Measurements from ENCODE around the gene KRT76.

KRT76 gene

GRCh38 chr12:52776913-52777395, at the start of gene KRT76:
KRT76 (minus strand) TSS chr12:52777345; CDS start chr12:52777291, 54 bp downstream.
- Histone ChIP-seq H3K4me1 (ENCODE audit: insufficient read depth, low read length) (no peaks in the 10 kb centered on the region), H3K36me3 (ENCODE audit: insufficient read depth, low read length) (no peaks in the 10 kb centered on the region), H3K9ac (ENCODE audit: low read length) (no peak within 1 kb of the TSS), H3K4me3 (ENCODE audit: low read depth in 1 of 2, low read length in 2 of 2) (no peak within 1 kb of the TSS), H3K27ac (ENCODE audit: low read depth, low read length) (no peak within 1 kb of the TSS), H3K9me3 (ENCODE audit: low read length) (no peaks in the 10 kb centered on the region), H3K27me3 (ENCODE audit: control insufficient read depth in 1 of 2, insufficient read depth in 2 of 2, low read length in 2 of 2) (no peaks in the 10 kb centered on the region)

- H3K27ac ChIP-seq (ENCODE audit: low read depth, low read length) = no peak overlapping the region
- no peaks in the 10 kb centered on the region for H3K9me3 ChIP-seq (ENCODE audit: low read length)
- no peaks in the 10 kb centered on the region for H3K36me3 ChIP-seq (ENCODE audit: insufficient read depth, low read length)
- no peaks in the 10 kb centered on the region for H3K4me1 ChIP-seq (ENCODE audit: insufficient read depth, low read length)
- H3K4me3 ChIP-seq (ENCODE audit: low read depth in 1 of 2, low read length in 2 of 2) = no peak overlapping the region
- no peak overlapping the region for H3K9ac ChIP-seq (ENCODE audit: low read length)
- no peaks in the 10 kb centered on the region for H3K27me3 ChIP-seq (ENCODE audit: control insufficient read depth in 1 of 2, insufficient read depth in 2 of 2, low read length in 2 of 2)
Observed at GRCh38 chr12:52825961-52826360, 48.8 kb upstream of the KRT76 start.

DNA sequence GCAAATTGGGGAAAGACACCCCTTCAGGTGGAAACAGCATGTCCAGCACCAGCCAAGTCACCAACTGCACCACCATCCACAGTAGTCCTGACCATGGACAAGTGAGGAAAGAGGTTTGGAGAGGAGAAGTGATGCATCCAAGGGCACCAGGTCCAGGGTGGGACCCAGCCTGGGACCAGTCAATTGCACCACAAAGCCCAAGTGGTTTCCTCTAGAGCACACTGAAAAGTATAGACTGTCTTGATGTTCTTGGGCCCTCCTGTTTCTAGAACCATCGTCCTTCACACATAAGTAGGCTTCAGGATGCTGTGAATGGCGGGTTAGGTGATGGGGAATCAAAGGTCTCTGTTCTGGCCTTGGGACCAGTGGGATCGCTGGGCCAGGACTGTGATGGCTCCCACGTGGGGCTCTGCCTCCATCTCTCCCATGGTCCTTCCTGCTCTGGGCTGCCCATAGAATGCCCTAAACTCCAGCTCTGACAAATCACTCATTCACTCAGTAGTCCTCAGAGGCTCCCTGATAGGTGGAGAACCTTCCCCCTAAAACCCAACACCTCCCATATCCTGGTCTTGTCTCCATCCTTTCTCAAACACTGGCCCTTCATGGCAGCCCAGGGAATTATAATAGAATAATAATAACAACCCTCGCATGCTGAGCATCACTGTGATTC, 47.7 kb upstream of the KRT76 start:
- H3K9me3 ChIP-seq (ENCODE audit: low read length) = no peaks in the 10 kb centered on the region
- no peak overlapping the region for H3K9ac ChIP-seq (ENCODE audit: low read length)
- H3K36me3 ChIP-seq (ENCODE audit: insufficient read depth, low read length) = no peaks in the 10 kb centered on the region
- no peaks in the 10 kb centered on the region for H3K4me1 ChIP-seq (ENCODE audit: insufficient read depth, low read length)
- H3K27me3 ChIP-seq (ENCODE audit: control insufficient read depth in 1 of 2, insufficient read depth in 2 of 2, low read length in 2 of 2) = no peaks in the 10 kb centered on the region
- no peak overlapping the region for H3K27ac ChIP-seq (ENCODE audit: low read depth, low read length)
- H3K4me3 ChIP-seq (ENCODE audit: low read depth in 1 of 2, low read length in 2 of 2) = no peak overlapping the region

GRCh38 chr12:52823761-52824450, 46.8 kb upstream of the KRT76 start:
- Histone ChIP-seq H3K27ac (ENCODE audit: low read depth, low read length) (no peak overlapping the region), H3K27me3 (ENCODE audit: control insufficient read depth in 1 of 2, insufficient read depth in 2 of 2, low read length in 2 of 2) (peaks cover 0 to 2% of the 10 kb centered on the region in 2 donors), H3K36me3 (ENCODE audit: insufficient read depth, low read length) (no peaks in the 10 kb centered on the region), H3K9me3 (ENCODE audit: low read length) (no peaks in the 10 kb centered on the region), H3K4me3 (ENCODE audit: low read depth in 1 of 2, low read length in 2 of 2) (no peak overlapping the region), H3K9ac (ENCODE audit: low read length) (no peak overlapping the region), H3K4me1 (ENCODE audit: insufficient read depth, low read length) (no peaks in the 10 kb centered on the region)

DNA sequence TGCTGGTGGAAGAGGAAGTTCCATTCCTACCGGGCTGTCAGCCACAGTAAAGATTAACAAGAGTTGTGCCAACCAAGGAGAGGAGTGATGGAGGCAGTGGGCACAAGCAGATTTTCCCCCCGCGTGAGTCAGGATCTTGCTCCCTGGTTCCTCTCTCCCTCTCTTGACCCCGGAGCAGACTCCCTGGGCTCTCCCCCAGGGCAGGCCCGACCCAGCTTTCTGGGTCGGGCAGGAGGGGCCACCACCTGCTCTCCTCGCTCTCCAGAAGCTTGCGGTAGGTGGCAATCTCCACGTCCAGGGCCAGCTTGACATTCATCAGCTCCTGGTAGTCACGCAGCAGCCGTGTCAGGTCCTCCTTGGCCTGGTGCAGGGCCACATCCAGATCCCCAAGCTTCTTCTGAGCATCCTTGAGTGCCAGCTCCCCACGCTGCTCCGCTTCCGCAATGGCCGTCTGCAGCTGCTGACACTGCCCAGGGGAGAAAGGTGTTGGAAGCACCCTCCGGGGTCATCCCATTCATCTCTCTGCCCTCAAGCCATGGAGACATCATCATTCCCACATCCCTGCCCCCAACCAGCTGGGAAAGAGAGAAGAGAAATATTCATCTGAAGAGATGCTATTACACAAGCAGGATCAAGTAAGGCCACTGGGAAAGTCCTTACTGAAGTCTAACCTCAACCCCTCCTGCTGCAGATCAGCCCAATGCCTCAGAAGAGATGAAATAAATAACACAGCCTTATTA, 45.8 kb upstream of the KRT76 start:
- no peak overlapping the region for H3K9ac ChIP-seq (ENCODE audit: low read length)
- no peak overlapping the region for H3K4me3 ChIP-seq (ENCODE audit: low read depth in 1 of 2, low read length in 2 of 2)
- H3K27ac ChIP-seq (ENCODE audit: low read depth, low read length) = no peak overlapping the region
- H3K4me1 ChIP-seq (ENCODE audit: insufficient read depth, low read length) = no peaks in the 10 kb centered on the region
- peaks cover 0 to 6% of the 10 kb centered on the region in 2 donors for H3K27me3 ChIP-seq (ENCODE audit: control insufficient read depth in 1 of 2, insufficient read depth in 2 of 2, low read length in 2 of 2)
- H3K9me3 ChIP-seq (ENCODE audit: low read length) = no peaks in the 10 kb centered on the region
- H3K36me3 ChIP-seq (ENCODE audit: insufficient read depth, low read length) = no peaks in the 10 kb centered on the region

GRCh38 chr12:52821826-52822660, 44.9 kb upstream of the KRT76 start:
- peaks cover 0 to 6% of the 10 kb centered on the region in 2 donors for H3K27me3 ChIP-seq (ENCODE audit: control insufficient read depth in 1 of 2, insufficient read depth in 2 of 2, low read length in 2 of 2)
- no peak overlapping the region for H3K4me3 ChIP-seq (ENCODE audit: low read depth in 1 of 2, low read length in 2 of 2)
- H3K4me1 ChIP-seq (ENCODE audit: insufficient read depth, low read length) = no peaks in the 10 kb centered on the region
- H3K27ac ChIP-seq (ENCODE audit: low read depth, low read length) = no peak overlapping the region
- no peak overlapping the region for H3K9ac ChIP-seq (ENCODE audit: low read length)
- no peaks in the 10 kb centered on the region for H3K36me3 ChIP-seq (ENCODE audit: insufficient read depth, low read length)
- H3K9me3 ChIP-seq (ENCODE audit: low read length) = no peaks in the 10 kb centered on the region

DNA sequence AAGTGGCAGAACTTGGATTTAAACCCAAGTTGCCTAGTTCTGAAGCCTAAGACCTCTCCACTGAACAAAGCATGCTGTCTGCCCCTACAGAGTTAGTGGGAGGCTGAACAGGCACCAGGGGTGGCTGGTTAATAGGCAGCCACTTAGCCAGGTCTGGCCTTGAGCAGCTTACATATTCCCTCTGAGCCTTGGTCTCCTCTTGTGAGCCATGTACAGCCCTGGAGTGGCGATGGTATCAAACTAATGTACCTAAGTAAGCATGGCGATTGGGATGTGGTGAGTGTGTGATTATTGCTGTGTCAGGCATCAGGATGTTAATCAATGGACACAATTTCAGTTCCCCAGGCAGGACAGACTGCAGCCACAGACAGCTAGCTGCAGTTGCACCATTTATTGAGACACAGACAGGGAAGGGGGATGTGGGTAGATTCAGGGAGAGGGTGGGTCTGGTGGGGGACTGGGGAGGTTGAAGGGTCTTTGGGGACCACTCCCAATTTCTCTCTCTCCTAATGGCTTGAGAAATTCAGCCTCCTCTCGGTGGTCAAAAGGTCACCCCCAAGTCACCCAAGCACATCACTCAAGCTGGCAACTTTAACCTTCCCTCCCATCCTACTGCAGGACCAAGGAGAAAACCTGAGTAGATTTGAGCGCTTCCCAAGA, 44.1 kb upstream of the KRT76 start:
- Histone ChIP-seq H3K9me3 (ENCODE audit: low read length) (no peaks in the 10 kb centered on the region), H3K27me3 (ENCODE audit: control insufficient read depth in 1 of 2, insufficient read depth in 2 of 2, low read length in 2 of 2) (peaks cover 0 to 6% of the 10 kb centered on the region in 2 donors), H3K4me3 (ENCODE audit: low read depth in 1 of 2, low read length in 2 of 2) (no peak overlapping the region)

DNA sequence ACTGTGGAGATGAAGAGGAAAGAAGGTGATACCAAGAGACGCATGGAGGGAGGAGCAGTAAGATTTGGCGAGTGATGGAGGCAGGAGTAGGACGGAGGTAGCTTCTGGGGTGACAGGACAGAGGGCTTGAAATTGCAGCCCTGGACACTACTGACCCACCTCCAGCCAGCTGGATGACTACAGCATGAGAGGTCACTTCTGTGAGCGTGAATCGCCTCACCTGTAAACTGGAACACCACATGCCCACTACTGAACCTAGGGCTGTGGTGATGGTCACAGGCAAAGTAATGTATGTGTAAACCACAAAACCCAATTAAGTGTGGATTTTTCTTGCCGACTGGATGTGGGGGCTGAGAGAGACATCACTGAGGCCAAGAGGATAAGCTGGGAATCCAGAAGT, 43.4 kb upstream of the KRT76 start:
- H3K36me3 ChIP-seq (ENCODE audit: insufficient read depth, low read length) = no peaks in the 10 kb centered on the region
- no peaks in the 10 kb centered on the region for H3K4me1 ChIP-seq (ENCODE audit: insufficient read depth, low read length)
- H3K27me3 ChIP-seq (ENCODE audit: control insufficient read depth in 1 of 2, insufficient read depth in 2 of 2, low read length in 2 of 2) = peaks cover 0 to 6% of the 10 kb centered on the region in 2 donors
- no peak overlapping the region for H3K9ac ChIP-seq (ENCODE audit: low read length)
- H3K27ac ChIP-seq (ENCODE audit: low read depth, low read length) = no peak overlapping the region
- no peak overlapping the region for H3K4me3 ChIP-seq (ENCODE audit: low read depth in 1 of 2, low read length in 2 of 2)
- no peaks in the 10 kb centered on the region for H3K9me3 ChIP-seq (ENCODE audit: low read length)

More for the DNA sequence above, 44.1 kb upstream of the KRT76 start:
- H3K27ac ChIP-seq (ENCODE audit: low read depth, low read length) = no peak overlapping the region
- no peaks in the 10 kb centered on the region for H3K36me3 ChIP-seq (ENCODE audit: insufficient read depth, low read length)
- H3K9ac ChIP-seq (ENCODE audit: low read length) = no peak overlapping the region
- no peaks in the 10 kb centered on the region for H3K4me1 ChIP-seq (ENCODE audit: insufficient read depth, low read length)

DNA sequence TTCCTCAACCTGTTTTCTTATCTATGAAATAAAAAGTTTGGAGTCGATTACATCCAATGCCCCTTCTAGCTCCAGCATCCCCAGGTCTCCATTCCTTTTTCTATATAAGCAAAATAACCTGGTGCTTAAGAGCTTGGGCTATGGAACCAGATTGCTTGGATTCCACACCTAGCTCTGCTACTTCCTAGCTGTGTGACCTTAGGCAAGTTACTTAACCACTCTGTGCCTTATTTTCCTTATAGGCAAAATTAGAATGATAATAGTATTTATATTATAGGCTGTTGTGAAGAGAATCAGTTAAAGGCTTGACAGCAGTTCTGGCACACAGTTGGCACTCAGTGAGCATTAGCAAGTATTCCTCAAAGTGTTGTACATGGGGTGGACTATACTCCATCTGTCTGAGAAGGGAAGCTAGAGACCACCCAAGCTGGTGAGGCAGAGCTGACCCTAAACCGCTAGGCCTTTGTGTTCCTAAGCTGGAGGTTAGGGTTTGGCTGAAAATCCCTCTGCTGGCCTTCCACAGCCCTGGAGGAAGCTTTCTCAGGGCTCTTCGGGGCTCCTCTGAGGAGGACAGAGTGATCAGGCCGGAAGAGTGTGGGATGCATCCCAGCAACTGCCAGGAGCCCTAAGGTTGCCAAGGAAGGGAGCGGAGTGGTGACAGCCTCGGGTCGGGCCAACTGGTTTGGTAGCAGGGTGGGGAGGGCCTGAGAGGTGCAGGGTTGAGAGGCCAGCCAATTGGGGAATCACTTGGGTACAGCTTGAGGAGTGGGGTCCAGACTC, 42.8 kb upstream of the KRT76 start:
- no peaks in the 10 kb centered on the region for H3K36me3 ChIP-seq (ENCODE audit: insufficient read depth, low read length)
- H3K9ac ChIP-seq (ENCODE audit: low read length) = no peak overlapping the region
- H3K27me3 ChIP-seq (ENCODE audit: control insufficient read depth in 1 of 2, insufficient read depth in 2 of 2, low read length in 2 of 2) = peaks cover 0 to 6% of the 10 kb centered on the region in 2 donors
- H3K27ac ChIP-seq (ENCODE audit: low read depth, low read length) = no peak overlapping the region
- no peak overlapping the region for H3K4me3 ChIP-seq (ENCODE audit: low read depth in 1 of 2, low read length in 2 of 2)
- no peaks in the 10 kb centered on the region for H3K9me3 ChIP-seq (ENCODE audit: low read length)
- H3K4me1 ChIP-seq (ENCODE audit: insufficient read depth, low read length) = no peaks in the 10 kb centered on the region

DNA sequence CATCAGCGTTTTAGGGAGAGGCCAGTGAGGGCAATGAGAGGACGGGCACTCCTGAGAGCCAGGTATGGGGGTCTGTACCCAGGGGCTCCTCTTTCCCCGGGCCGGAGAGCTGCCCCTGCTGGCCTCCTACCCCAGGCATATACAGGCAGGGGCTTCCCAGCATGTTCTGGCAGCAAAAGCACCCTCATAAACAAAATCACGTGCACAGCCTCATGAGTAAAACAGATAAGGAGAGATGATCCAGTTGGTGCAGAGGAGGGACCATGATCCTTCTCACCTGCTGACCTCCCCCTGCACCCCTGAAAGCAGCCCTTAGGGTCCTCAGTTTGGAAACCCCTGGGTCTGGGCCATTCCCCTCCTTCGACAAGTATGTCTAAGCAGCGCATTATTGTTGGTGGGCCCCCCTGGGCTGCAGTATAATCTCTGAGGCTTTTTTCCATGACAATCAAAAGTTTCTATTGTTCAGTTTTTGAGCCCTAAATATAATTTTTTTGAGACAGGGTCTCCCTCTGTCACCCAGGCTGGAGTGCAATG, 41.8 kb upstream of the KRT76 start:
- H3K27ac ChIP-seq (ENCODE audit: low read depth, low read length) = no peak overlapping the region
- no peak overlapping the region for H3K4me3 ChIP-seq (ENCODE audit: low read depth in 1 of 2, low read length in 2 of 2)
- H3K9ac ChIP-seq (ENCODE audit: low read length) = no peak overlapping the region
- no peaks in the 10 kb centered on the region for H3K4me1 ChIP-seq (ENCODE audit: insufficient read depth, low read length)
- H3K36me3 ChIP-seq (ENCODE audit: insufficient read depth, low read length) = no peaks in the 10 kb centered on the region
- H3K27me3 ChIP-seq (ENCODE audit: control insufficient read depth in 1 of 2, insufficient read depth in 2 of 2, low read length in 2 of 2) = peaks cover 0 to 6% of the 10 kb centered on the region in 2 donors
- no peaks in the 10 kb centered on the region for H3K9me3 ChIP-seq (ENCODE audit: low read length)

All from muscle layer of colon (tissue), 2 donors.